Activated CD8-positive, alpha-beta memory T cell treated with anti-CD3 and anti-CD28 coated beads for 4 hours (primary cell): ENCODE results near the gene SLC22A31.

Experiments used
- DNase-seq, 2 donors: peaks; one replicate each; pipeline ENCODE4 v3.0.0-alpha.2; 2020; ENCODE audit warnings: low read depth in 2 of 2

SLC22A31 gene

DNA sequence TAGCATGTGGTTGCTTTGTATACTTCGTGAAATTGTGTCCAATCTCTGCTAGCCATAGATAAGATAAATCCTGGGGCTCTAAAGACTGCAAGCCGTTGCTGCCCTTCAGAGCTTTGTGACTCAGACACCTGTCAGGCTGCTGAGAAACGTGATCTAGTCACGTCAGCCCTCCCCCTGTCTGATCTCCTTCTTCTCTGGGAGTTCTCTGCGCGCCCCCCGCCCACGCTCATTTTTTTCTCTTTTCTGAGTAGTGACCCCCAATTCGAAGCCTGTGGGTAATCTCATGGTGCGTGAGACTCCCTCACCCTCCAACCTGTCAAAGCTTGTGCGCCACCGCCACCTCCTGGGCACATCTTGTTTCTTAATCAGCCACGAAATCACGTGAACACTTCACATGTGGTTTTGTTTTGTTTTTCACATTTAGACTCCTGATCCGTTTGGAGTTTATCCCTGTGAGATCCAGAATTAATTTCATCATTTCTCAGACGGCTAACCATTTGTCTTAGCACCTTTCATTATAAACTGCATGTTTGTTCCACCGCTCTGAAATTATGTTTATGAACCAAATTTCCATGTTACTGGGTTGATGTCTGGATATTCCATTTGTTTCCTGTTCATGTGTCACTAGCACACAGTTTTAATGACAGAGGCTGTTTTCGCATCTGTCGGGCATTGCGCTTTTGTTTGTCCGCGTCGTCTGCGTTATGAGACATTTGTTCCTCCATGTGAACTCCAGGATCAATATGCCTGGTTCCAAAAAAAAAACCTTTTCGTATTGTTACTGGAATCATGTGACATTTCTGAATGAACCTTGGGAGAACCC lies 16.2 kb upstream of the SLC22A31 start:
- peak; percentile 75 to 79 for DNase-seq

DNA sequence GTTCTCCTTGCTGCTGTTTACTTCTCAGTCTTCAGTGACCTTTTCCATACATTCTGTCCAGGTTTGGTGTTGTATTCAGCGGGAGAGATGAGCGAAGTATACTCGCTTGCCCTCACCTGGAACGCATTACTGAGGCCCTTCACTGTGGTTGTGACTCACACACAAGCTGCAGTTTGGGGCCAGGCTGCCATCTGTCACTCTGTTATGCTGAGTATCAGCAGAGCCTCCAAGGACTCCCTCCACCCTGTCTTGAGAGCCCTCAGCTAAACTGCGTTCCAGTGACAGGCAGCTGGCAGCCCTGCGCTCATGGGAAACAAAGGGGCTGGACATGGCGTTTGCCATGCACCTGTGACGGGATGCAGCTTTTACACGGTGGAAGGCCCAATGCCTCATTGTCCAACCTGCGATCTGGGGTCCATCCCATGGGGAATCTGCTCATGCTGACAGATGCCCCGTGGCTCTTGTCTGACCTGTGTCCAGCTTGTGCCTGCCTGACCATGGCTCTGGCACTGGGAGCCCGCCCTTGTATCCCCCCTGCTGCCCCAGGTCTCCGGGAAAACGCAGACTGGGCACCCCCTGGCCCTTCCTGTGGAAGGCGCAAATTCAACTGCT lies 10.7 kb upstream of the SLC22A31 start:
- DNase-seq = no peak

DNA sequence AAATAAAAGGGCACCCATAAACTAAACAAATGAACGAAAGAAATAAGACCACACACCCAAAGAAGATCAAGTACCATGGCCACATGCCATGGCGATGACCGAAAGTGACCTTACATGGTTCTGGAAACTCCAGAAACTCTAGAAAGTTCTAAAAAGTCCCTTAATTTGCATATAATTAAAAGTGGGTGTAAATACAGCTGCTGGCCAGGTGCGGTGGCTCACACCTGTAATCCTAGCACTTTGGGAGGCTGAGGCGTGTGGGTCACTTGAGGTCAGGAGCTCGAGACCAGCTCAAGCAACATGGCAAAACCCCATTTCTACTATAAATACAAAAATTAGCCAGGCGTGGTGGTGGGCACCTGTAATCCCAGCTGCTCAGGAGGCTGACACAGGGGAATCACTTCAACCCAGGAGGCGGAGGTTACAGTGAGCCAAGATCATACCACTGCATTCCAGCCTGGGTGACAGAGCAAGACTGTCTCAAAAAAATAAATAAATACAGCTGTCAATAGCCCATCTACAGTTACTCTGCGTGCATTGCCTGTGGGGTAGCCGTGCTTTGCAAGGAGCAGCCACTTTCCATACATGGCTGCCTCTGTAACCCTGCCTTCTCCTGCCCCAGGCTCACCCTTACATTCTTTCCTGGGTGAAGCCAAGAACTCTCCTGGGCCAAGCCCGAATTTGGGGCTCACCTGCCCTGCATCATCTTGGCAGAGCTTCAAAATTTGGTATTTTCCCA lies 10.0 kb upstream of the SLC22A31 start:
- DNase-seq = no peak

DNA sequence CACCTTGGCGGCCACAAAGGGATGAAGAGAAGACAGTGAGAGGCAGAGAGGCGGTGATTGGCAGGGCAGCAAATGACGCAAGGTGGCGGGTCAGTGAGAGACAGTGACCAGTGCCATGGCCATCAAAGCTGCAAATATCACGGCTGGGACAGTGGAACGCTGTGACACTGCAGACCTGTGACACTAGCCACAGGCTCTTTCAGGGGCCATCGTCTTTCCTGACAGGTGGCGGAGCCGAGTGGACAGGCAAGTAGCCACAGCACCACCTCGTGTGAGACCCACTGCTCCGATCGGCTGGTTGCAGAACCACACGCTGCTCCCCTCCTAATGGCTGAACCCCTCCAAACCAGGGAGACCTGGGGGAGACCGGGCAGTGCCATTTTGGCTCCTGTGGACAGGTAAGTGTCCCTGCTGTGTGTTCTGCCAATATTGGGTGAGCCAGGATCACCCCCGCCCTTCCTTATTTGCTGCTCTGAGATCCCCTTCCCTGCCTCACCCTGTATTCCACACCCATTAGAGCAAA lies 9.2 kb upstream of the SLC22A31 start:
- DNase-seq = no peak

DNA sequence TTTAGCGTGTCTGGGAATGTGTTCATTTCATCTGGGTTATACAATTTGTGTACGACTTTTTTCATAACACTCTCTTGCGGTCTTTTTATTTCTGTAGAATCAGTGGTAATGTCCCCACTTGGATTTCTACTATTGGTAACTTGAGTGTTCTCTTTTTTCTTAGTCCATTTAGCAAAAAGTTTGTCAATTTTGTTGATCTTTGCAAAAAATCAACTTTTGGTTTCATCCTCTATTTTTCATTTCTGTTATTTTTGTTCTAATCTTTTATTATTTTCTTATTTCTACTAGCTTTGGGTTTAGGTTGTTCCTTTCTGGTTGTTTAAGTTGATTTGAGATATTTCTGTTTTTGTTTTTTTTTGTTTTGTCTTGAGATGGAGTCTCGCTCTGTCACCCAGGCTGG lies 7.7 kb upstream of the SLC22A31 start:
- DNase-seq = no peak

DNA sequence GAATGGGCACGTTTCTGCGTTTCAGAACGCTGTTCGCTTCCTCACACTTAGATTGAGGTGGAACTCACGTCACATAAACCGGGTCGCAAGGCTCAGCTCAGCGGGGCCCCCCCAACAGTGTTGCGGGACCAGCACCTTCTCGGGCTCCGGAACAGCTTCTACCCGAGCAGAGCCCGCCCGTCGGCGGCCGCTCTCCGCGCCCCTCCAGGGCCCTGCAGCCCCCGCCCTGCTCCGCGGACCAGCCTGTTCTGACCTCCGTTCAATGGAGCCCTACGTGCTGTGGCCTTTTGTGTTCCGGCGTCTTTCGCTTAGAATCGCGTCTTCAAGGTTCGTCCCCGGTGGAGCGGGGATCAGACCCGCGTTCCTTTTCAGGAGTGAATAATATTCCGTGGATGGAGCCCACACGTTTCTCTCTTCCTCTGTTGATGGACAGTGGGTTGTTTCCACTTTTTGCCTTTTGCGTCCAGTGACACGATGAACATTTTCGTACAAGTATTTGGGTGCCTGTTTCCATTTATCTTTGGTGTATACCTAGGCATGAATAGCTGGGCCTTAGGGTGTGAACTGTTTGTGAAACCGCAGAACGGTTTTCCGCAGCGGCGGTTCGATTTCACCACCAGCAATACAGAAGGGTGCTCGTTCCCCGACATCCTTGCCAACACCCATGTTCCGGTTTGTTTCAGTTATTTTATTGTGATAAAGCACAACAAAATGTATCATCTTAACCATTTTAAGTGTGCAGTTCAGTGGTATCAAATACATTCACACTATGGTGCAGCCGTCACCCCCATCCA lies 2.3 kb upstream of the SLC22A31 start:
- DNase-seq = no peak

DNA sequence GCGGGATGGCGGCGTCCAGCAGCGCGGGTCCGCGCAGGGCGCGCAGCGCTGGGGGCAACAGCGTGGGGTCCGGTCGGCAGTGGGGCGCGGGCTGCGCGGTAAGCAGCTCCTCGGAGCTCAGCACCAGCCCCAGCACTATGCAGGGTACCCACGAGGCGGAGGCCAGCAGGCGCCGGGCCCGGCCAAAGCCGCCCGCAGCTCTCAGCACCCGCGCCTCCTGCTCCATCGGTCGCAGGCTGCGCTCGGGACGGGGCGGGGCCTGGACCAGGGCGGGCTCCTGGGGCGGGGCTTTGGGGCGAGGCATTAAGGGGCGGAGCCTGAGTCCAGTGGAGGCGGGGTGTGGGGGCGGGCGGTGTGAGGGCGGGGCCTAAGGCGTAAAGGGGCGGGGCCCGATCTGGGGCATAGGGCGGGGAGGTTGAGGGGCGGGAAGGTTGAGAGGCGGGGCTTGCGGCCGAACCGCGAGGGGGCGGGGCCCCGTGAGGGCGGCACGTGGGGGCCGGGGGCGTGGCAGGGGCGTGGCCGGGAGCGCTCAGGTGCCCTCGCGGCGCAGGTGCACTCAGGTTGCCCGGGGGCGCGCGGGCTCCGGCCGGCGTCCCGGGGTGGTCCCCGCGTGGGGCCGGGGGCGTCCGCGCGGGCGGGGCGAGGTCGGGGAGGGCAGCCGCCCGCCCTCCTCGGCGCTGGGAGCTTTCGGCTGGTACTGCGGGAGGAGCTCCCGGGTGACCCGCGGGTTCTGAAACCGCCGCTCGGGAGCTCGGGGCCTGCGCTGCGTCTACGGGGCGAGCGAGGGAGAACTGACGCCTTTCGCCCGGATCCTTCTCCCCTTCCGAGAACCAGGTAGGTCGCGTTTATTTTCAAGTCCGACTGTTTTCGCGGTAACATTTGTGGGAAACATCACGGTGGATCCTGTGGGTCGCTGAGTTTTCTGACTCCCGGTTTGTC lies 1.4 kb upstream of the SLC22A31 start:
- DNase-seq = peak; percentile 36 to 53

DNA sequence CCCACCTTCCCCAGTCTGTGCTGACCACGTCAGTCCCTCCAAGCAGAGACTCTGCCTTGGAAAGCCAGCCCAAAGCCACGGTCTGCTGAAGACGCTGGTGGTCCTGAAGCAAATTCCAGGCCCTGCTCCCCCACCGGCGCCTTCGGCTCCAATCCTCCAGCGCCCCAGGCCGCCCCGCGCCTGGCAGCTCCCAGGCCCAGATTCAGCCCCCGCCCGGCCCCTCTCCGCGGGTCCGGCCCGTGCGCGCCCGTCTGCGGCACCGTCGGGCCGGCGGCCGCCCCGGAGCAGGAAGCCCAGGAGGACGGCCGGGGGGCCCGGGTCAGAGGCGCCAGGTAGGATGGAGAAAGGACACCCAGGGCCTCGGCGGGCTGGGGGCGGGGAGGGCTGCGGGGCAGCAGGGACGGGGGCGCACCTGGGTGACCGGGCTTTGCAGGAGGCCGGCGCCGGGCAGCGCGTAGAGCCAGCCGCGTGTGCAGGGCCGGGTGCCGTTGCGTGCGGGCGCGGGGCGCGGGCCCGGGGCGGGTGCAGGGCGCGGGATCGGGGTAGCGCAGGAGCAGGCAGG lies 594 bp upstream of the SLC22A31 start:
- DNase-seq = no peak

DNA sequence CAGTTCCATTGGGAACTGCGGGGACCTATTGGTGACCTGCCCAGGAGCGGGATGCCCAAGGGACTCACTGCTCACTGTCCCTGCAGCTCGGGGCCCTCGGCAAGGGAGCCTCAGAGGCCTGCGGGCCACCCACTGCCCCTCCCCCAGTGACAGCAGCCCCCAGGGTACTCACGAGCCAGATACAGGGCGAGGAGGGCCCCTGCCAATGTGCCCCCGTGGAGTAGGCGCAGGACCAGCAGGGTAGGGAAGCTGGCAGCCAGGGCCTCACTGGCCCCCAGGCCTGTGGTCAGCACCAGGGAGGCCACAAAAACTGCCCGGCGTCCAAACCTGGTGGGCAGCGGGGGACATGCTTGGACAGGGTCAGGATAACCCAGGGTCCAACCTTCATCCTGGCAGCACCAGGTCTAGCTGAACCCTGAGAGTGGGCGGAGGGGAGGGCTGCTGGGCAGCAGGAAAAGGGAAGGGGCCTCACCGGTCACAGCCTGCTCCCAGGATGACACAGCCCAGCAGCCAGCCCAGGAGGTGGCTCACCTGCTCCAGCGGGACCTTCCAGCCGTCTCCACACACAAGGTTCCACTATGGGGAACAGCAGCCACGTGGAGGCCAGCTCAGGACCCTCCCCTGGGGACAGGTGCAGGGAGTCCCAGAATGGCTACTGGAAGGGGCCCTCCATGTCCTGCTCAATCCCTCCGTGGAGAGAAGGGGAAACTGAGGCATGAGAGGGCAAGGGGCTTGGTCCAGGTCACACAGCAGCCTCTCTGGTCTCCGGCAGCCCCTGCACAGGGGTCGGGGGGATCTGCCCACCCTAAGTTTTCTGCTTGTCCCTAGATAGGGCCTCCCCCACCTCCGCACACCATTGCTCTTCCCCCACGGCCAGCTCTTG lies 855 bp downstream of the SLC22A31 start:
- DNase-seq = no peak

DNA sequence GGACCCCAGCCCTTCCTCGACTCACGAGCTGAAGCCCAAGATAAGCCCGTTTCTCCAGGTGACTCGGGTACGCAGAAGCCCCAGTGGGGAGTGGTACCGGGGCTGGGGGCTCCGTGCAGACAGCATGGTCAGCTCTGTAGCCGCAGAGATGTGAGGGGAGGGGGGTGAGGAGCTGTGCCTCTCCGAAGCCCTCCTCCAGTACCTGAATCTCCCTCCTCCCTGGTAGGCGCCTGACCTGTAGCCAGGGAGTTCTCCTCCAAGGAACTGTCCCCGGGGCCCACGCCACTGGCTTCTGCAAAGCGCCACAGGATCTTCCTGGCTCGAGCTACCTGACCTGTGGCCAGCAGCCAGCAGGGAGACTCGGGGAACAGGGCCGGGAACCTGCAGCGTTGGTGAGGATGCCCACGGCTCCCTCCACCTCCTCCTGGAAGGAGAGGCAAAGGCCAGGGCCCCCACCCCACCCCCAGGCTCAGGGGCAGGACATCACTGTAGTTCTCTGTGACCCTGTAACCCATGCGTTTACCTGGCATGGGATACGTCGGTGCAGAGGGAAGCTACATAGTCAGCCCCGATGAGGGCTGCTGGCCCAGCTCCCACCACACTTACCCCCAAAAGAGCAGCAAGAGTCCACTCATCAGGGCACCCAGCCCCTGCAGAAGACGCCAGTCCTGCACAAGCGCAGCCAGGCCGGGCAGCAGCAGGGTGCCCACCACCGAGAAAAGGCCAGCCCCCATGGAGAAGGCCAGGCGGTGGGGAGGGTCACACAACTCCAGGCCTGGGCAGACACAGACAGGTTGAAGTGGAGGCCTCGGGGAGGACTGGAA lies 1.7 kb downstream of the SLC22A31 start:
- no peak for DNase-seq

DNA sequence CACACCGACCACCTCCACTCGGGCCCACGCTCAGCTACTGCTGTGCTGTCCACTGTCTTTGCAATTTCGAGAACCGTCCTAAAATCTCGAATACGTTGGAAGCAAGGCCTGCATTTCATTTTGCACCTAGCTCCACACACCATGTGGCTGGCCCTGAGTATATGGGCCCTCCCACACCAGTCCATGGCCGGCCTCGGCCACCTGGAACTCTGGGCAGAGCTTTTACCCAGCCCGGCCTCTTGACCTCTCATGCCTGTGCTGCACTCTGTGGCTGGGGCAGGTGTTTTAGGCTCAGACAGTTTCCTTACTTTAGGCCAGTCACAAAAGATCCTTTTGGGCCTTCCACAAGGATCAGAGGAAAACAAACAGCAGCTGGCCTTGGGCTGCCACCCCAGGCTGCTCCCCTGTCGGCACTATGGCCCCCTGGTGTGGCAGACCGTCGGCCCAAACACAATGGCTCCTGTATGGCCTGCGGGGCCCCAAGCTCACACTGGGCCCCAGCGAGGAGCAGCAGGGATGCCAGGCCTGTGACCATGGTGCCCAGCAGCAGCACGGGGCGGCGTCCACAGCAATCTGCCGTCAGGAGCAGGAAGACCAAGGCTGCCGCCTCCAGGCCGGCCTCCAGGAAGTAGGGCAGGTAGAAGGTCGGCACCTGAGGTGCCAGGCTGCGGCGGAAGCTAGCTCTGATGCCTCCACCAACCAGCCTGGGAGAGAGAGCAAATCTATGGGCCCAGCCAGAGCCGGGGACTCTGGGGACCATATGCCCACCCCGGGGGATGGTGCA lies 2.5 kb downstream of the SLC22A31 start:
- DNase-seq = no peak

DNA sequence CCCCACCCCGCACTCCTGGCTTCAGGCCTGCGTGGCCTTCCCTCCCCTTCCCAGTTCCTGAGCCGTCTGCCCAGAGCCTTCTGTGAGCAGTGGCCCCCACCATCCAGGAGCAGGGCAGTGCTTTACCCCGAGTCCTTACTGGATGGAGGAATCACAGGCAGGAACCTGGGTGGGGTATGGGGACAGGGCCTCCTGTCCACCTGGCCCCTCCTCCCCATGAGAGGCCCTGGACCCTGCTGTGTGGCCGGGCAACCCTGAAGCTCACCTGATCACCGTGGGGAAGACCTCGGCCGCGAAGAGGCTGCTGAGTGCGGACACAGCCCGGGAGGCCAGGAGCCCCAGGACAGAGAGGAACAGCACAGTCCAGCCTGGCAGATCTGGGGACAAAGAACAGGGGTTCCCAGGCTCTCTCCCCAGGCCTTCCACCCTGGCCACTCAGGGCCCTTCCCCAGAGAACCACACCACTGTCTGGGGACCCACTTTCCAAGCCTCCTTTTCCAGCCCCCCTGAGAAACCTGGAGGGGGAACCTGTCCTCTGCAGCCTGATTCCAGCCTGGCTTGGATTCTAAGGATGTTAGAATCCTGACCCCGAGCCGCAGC lies 3.2 kb downstream of the SLC22A31 start:
- DNase-seq = no peak

DNA sequence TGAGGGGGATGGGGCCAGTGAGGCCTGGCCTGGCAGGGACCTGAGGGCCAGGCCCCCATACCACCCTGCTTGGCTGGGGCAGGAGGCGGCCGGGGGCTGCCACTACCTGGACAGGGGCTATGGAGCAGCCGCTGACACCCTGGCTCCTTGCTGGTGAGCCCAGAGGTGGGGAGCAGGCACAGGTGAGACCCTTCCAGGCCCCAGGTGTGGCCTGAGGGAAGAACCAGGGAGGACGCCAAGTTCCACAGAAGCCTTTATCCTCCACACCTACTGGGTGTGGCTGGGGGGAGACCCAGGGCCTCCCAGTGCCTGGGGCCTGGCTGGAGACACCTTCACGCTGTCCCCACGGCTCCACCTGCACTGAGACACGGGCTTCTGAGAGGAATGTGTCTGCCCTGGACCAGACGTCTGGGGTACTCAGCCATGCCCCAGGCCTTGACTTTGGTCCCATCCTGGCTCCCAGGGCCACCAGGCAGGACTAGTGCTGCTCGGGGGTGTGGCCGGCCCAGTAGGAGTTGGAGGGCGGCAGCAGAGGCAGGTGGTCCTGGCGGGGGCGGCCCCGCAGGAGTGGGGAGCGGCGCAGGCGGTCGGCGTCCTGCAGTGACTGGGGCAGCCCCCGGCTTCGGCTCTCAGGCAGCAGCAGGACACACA lies 4.7 kb downstream of the SLC22A31 start:
- no peak for DNase-seq

DNA sequence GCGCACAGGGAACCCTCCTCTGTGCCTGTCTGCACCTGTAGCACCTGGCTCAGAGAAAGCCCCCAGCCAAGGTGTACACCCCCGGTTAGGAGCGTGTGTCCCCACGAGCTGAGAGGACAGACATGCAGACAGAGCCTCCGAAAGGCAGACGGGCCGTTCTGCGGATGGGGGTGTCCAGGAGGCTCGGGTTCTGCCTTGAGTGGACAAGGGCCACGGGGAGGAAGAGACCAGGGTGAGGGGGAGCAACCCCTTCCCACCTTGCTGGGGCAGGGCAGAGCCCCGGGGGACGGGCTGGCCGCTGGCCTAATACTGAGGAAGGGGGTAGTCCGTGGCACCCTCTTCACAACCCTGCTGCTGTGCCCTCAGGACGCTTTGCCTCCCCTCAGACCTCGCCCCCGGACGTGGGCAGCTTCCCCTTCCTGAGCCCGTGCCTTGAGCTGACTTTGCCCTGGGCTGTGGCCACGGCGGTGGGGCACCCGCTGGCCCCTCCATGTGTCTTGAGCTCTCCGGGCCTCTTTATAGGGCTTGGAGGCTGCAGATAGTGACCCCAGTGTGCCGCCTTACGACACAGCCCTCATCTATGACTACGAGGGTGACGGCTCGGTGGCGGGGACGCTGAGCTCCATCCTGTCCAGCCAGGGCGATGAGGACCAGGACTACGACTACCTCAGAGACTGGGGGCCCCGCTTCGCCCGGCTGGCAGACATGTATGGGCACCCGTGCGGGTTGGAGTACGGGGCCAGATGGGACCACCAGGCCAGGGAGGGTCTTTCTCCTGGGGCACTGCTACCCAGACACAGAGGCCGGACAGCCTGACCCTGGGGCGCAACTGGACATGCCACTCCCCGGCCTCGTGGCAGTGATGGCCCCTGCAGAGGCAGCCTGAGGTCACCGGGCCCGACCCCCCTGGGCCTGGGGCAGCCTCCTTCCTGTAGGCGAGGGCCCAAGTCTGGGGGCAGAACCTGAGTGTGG lies 5.7 kb downstream of the SLC22A31 start:
- no peak for DNase-seq

DNA sequence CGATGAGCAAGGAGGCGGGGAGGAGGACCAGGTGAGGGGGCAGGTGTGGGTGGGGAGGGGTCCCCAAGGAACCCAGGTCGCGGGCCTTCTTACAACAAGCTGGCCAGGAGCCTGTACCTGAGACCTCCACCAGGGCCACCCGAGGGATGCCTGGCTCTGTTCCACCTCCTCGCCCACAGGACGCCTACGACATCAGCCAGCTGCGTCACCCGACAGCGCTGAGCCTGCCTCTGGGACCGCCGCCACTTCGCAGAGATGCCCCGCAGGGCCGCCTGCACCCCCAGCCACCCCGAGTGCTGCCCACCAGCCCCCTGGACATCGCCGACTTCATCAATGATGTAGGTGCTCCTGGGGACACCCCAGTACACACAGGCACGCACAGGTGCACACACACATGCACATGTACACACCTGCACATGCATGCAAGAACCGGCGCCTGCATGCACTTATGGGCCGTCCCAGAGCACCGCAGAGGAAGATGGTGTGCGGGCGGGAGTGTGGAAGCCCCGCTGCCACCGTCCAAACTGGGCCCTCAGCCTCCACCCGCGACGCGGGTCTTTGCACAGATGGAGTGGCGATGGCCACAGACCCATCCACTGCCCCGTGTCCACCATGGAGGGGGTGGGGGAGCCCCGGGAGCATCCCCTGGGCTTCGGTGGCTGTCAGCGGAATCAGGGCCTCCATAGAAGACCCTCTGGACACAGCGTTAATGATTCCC lies 6.6 kb downstream of the SLC22A31 start:
- no peak for DNase-seq
